ENCODE data around the gene SIGLEC11.

SIGLEC11 gene

GRCh38 chr19:49952479-49952836 lies 8.5 kb downstream of the SIGLEC11 start:
- Histone ChIP-seq H3K9me3 (ENCODE audit: insufficient read depth, low read length, severe bottlenecking) (no peaks in the 10 kb centered on the region), H4K20me1 (ENCODE audit: insufficient read depth, low read length) (0 out of 2 replicates have a peak, but pooled peaks cover 6% of the 10 kb centered on the region), H3K79me2 (ENCODE audit: insufficient read depth, low read length) (no peaks in the 10 kb centered on the region), H3K4me3 (ENCODE audit: low read depth in 1 of 2, low read length in 2 of 2) (no peak overlapping the region), H3K9ac (ENCODE audit: low read depth, low read length) (no peak overlapping the region), H3K4me1 (ENCODE audit: insufficient read depth, low read length) (no peaks in the 10 kb centered on the region), H2AFZ (ENCODE audit: low read depth, low read length) (no peak overlapping the region), H3K27ac (ENCODE audit: low read length) (no peak overlapping the region), H3K27me3 (ENCODE audit: insufficient read depth, low read length, poor library complexity) (peaks cover 3% of the 10 kb centered on the region), H3K36me3 (ENCODE audit: insufficient read depth, low read length) (no peaks in the 10 kb centered on the region), H3K4me2 (ENCODE audit: insufficient read depth, low read length) (no peak overlapping the region)
- TF ChIP-seq EZH2 (IDR thresholded peaks at IDR 0.05; ENCODE audit: borderline replicate concordance, low read depth, low read length, severe bottlenecking) (no peak), CTCF (IDR thresholded peaks at IDR 0.05; ENCODE audit: borderline replicate concordance, extremely low read depth, low read length, poor library complexity, severe bottlenecking) (no peak)
- DNase-seq (no peak), ATAC-seq (ENCODE audit: insufficient read depth, low read depth) (no peak)

- no peak for DNase-seq
- no peaks in the 10 kb centered on the region for H3K36me3 ChIP-seq (ENCODE audit: insufficient read depth, low read length)
- no peak overlapping the region for H3K27ac ChIP-seq (ENCODE audit: low read length)
- H3K79me2 ChIP-seq (ENCODE audit: insufficient read depth, low read length), result no peaks in the 10 kb centered on the region
- no peak overlapping the region for H3K4me3 ChIP-seq (ENCODE audit: low read depth in 1 of 2, low read length in 2 of 2)
- peaks cover 3% of the 10 kb centered on the region for H3K27me3 ChIP-seq (ENCODE audit: insufficient read depth, low read length, poor library complexity)
- H4K20me1 ChIP-seq (ENCODE audit: insufficient read depth, low read length), result 0 out of 2 replicates have a peak, but pooled peaks cover 6% of the 10 kb centered on the region
- H3K9me3 ChIP-seq (ENCODE audit: insufficient read depth, low read length, severe bottlenecking), result no peaks in the 10 kb centered on the region
- H3K4me2 ChIP-seq (ENCODE audit: insufficient read depth, low read length), result no peak overlapping the region
- no peak for ATAC-seq (ENCODE audit: insufficient read depth, low read depth)
- no peaks in the 10 kb centered on the region for H3K4me1 ChIP-seq (ENCODE audit: insufficient read depth, low read length)
- no peak overlapping the region for H2AFZ ChIP-seq (ENCODE audit: low read depth, low read length)
- no peak overlapping the region for H3K9ac ChIP-seq (ENCODE audit: low read depth, low read length)
- TF ChIP-seq EZH2 (IDR thresholded peaks at IDR 0.05; ENCODE audit: borderline replicate concordance, low read depth, low read length, severe bottlenecking), result no peak
These were observed 9.0 kb downstream of the SIGLEC11 start for GRCh38 chr19:49951806-49952478.

- DNase-seq (no peak), ATAC-seq (ENCODE audit: insufficient read depth, low read depth) (no peak)
- Histone ChIP-seq H4K20me1 (ENCODE audit: insufficient read depth, low read length) (0 out of 2 replicates have a peak, but pooled peaks cover 6% of the 10 kb centered on the region), H3K9me3 (ENCODE audit: insufficient read depth, low read length, severe bottlenecking) (no peaks in the 10 kb centered on the region), H3K4me3 (ENCODE audit: low read depth in 1 of 2, low read length in 2 of 2) (no peak overlapping the region), H3K4me1 (ENCODE audit: insufficient read depth, low read length) (no peaks in the 10 kb centered on the region), H3K79me2 (ENCODE audit: insufficient read depth, low read length) (no peaks in the 10 kb centered on the region), H2AFZ (ENCODE audit: low read depth, low read length) (no peak overlapping the region), H3K27ac (ENCODE audit: low read length) (no peak overlapping the region), H3K9ac (ENCODE audit: low read depth, low read length) (no peak overlapping the region), H3K36me3 (ENCODE audit: insufficient read depth, low read length) (no peaks in the 10 kb centered on the region), H3K4me2 (ENCODE audit: insufficient read depth, low read length) (no peak overlapping the region), H3K27me3 (ENCODE audit: insufficient read depth, low read length, poor library complexity) (peaks cover 3% of the 10 kb centered on the region)
- TF ChIP-seq EZH2 (IDR thresholded peaks at IDR 0.05; ENCODE audit: borderline replicate concordance, low read depth, low read length, severe bottlenecking), result no peak
- TF ChIP-seq CTCF (IDR thresholded peaks at IDR 0.05; ENCODE audit: borderline replicate concordance, extremely low read depth, low read length, poor library complexity, severe bottlenecking), result no peak
These were observed 9.9 kb downstream of the SIGLEC11 start for GRCh38 chr19:49950956-49951526.

GRCh38 chr19:49950590-49950948 lies 10.4 kb downstream of the SIGLEC11 start:
- Histone ChIP-seq H3K36me3 (ENCODE audit: insufficient read depth, low read length) (no peaks in the 10 kb centered on the region), H3K4me3 (ENCODE audit: low read depth in 1 of 2, low read length in 2 of 2) (no peak overlapping the region), H3K9ac (ENCODE audit: low read depth, low read length) (no peak overlapping the region), H3K4me2 (ENCODE audit: insufficient read depth, low read length) (no peak overlapping the region), H3K27me3 (ENCODE audit: insufficient read depth, low read length, poor library complexity) (peaks cover 3% of the 10 kb centered on the region), H2AFZ (ENCODE audit: low read depth, low read length) (no peak overlapping the region), H3K79me2 (ENCODE audit: insufficient read depth, low read length) (no peaks in the 10 kb centered on the region), H3K27ac (ENCODE audit: low read length) (no peak overlapping the region), H3K4me1 (ENCODE audit: insufficient read depth, low read length) (no peaks in the 10 kb centered on the region), H4K20me1 (ENCODE audit: insufficient read depth, low read length) (0 out of 2 replicates have a peak, but pooled peaks cover 6% of the 10 kb centered on the region), H3K9me3 (ENCODE audit: insufficient read depth, low read length, severe bottlenecking) (no peaks in the 10 kb centered on the region)
- DNase-seq, result no peak
- ATAC-seq (ENCODE audit: insufficient read depth, low read depth), result no peak
- TF ChIP-seq CTCF (IDR thresholded peaks at IDR 0.05; ENCODE audit: borderline replicate concordance, extremely low read depth, low read length, poor library complexity, severe bottlenecking), result no peak
- TF ChIP-seq EZH2 (IDR thresholded peaks at IDR 0.05; ENCODE audit: borderline replicate concordance, low read depth, low read length, severe bottlenecking), result no peak

All from DND-41 (cell line).